OCI-LY1 (cell line): ENCODE data around the gene CTTNBP2.

Source experiments
- H2AFZ ChIP-seq: fragments of 200-600 bp; sonication (generic), shearing (Covaris generic); 2 replicates; pipeline ENCODE4 v1.6.0; 2014; ENCODE audit warnings: antibody characterized with exemption, mild to moderate bottlenecking, low read length
- H3F3A ChIP-seq: fragments of 200-600 bp; sonication (generic), shearing (Covaris generic); 2 replicates; pipeline ENCODE4 v1.6.0; 2014; ENCODE audit warnings: mild to moderate bottlenecking, antibody characterized with exemption, low read length, moderate library complexity; ENCODE audit not compliant: insufficient read depth
- H3K27ac ChIP-seq: fragments of 200-600 bp; sonication (generic); 2 replicates; pipeline ENCODE4 v1.5.1; 2014; ENCODE audit warnings: low read length, mixed run types, mild to moderate bottlenecking, low read depth; ENCODE audit not compliant: poor library complexity, severe bottlenecking
- H3K27me3 ChIP-seq: fragments of 200-600 bp; sonication (generic); 2 replicates; pipeline ENCODE4 v1.6.0; 2014; ENCODE audit warnings: antibody characterized with exemption, mild to moderate bottlenecking, low read length, moderate library complexity; ENCODE audit not compliant: insufficient read depth
- H3K36me3 ChIP-seq: fragments of 200-600 bp; sonication (generic); 2 replicates; pipeline ENCODE4 v1.6.1; 2014; ENCODE audit warnings: mild to moderate bottlenecking, antibody characterized with exemption, low read length, moderate library complexity, mixed read lengths; ENCODE audit not compliant: insufficient read depth
- H3K4me1 ChIP-seq: fragments of 200-600 bp; sonication (generic); 2 replicates; pipeline ENCODE4 v1.5.1; 2014; ENCODE audit warnings: mild to moderate bottlenecking, low read length, moderate library complexity; ENCODE audit not compliant: insufficient read depth, severe bottlenecking
- H3K4me2 ChIP-seq: fragments of 200-600 bp; sonication (generic), shearing (Covaris generic); 2 replicates; pipeline ENCODE4 v1.6.1; 2014; ENCODE audit warnings: low read length
- H3K4me3 ChIP-seq: fragments of 200-600 bp; sonication (generic); 2 replicates; pipeline ENCODE4 v1.5.1; 2014; ENCODE audit warnings: low read length, low read depth, mild to moderate bottlenecking, mixed read lengths; ENCODE audit not compliant: poor library complexity, severe bottlenecking
- H3K79me2 ChIP-seq: fragments of 200-600 bp; shearing (Covaris generic); 2 replicates; pipeline ENCODE4 v1.6.1; 2016; ENCODE audit warnings: mixed run types, low read length, mixed read lengths; ENCODE audit not compliant: insufficient read depth
- H3K9ac ChIP-seq: fragments of 200-600 bp; sonication (generic), shearing (Covaris generic); 2 replicates; pipeline ENCODE4 v1.6.1; 2014; ENCODE audit warnings: mild to moderate bottlenecking, low read length, mixed read lengths
- H3K9me2 ChIP-seq: fragments of 200-600 bp; sonication (generic), shearing (Covaris generic); 2 replicates; pipeline ENCODE4 v1.6.1; 2014; ENCODE audit warnings: low read depth, mild to moderate bottlenecking, low read length, mixed read lengths
- H3K9me3 ChIP-seq: fragments of 200-600 bp; shearing (Covaris generic); 2 replicates; pipeline ENCODE4 v1.6.1; 2014; ENCODE audit warnings: low read length, mixed read lengths
- H4K20me1 ChIP-seq: fragments of 200-600 bp; sonication (generic), shearing (Covaris generic); 2 replicates; pipeline ENCODE4 v1.6.0; 2016; ENCODE audit warnings: mild to moderate bottlenecking, low read length; ENCODE audit not compliant: insufficient read depth
- EZH2 ChIP-seq: fragments of 200-600 bp; sonication (generic), shearing (Covaris generic); IDR thresholded peaks from 2 replicates; pipeline ENCODE4 v1.8.0; 2017; ENCODE audit warnings: borderline replicate concordance, mixed run types, mild to moderate bottlenecking, antibody characterized with exemption, low read length, moderate library complexity, mixed read lengths
- TF ChIP-seq, protein P1 (sequence below): fragments of 200-600 bp; sonication (generic), shearing (Covaris generic); IDR thresholded peaks from 2 replicates; pipeline ENCODE4 v1.5.1; 2017; ENCODE audit warnings: mild to moderate bottlenecking, antibody characterized with exemption, low read length, moderate library complexity, mixed read lengths

The CTTNBP2 gene, protein sequence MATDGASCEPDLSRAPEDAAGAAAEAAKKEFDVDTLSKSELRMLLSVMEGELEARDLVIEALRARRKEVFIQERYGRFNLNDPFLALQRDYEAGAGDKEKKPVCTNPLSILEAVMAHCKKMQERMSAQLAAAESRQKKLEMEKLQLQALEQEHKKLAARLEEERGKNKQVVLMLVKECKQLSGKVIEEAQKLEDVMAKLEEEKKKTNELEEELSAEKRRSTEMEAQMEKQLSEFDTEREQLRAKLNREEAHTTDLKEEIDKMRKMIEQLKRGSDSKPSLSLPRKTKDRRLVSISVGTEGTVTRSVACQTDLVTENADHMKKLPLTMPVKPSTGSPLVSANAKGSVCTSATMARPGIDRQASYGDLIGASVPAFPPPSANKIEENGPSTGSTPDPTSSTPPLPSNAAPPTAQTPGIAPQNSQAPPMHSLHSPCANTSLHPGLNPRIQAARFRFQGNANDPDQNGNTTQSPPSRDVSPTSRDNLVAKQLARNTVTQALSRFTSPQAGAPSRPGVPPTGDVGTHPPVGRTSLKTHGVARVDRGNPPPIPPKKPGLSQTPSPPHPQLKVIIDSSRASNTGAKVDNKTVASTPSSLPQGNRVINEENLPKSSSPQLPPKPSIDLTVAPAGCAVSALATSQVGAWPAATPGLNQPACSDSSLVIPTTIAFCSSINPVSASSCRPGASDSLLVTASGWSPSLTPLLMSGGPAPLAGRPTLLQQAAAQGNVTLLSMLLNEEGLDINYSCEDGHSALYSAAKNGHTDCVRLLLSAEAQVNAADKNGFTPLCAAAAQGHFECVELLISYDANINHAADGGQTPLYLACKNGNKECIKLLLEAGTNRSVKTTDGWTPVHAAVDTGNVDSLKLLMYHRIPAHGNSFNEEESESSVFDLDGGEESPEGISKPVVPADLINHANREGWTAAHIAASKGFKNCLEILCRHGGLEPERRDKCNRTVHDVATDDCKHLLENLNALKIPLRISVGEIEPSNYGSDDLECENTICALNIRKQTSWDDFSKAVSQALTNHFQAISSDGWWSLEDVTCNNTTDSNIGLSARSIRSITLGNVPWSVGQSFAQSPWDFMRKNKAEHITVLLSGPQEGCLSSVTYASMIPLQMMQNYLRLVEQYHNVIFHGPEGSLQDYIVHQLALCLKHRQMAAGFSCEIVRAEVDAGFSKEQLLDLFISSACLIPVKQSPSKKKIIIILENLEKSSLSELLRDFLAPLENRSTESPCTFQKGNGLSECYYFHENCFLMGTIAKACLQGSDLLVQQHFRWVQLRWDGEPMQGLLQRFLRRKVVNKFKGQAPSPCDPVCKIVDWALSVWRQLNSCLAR (N-terminal part only)

GRCh38 chr7:117873310-117874190 is at the start of gene CTTNBP2:
Gene CTTNBP2, minus strand, starts transcription at chr7:117873441. Its CDS starts 26 bp downstream, at chr7:117873415.
- TF ChIP-seq, protein P1, sequence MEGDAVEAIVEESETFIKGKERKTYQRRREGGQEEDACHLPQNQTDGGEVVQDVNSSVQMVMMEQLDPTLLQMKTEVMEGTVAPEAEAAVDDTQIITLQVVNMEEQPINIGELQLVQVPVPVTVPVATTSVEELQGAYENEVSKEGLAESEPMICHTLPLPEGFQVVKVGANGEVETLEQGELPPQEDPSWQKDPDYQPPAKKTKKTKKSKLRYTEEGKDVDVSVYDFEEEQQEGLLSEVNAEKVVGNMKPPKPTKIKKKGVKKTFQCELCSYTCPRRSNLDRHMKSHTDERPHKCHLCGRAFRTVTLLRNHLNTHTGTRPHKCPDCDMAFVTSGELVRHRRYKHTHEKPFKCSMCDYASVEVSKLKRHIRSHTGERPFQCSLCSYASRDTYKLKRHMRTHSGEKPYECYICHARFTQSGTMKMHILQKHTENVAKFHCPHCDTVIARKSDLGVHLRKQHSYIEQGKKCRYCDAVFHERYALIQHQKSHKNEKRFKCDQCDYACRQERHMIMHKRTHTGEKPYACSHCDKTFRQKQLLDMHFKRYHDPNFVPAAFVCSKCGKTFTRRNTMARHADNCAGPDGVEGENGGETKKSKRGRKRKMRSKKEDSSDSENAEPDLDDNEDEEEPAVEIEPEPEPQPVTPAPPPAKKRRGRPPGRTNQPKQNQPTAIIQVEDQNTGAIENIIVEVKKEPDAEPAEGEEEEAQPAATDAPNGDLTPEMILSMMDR: no peak
- Histone ChIP-seq H3F3A (no peaks in the 10 kb centered on the region), H3K4me2 (no peak within 1 kb of the TSS), H3K27ac (no peak within 1 kb of the TSS), H2AFZ (no peak within 1 kb of the TSS), H3K9me2 (no peaks in the 10 kb centered on the region), H3K4me1 (no peaks in the 10 kb centered on the region), H3K4me3 (no peak within 1 kb of the TSS), H3K27me3 (no peaks in the 10 kb centered on the region), H3K9ac (no peak within 1 kb of the TSS), H3K79me2 (no peaks in the 10 kb centered on the region), H3K9me3 (no peaks in the 10 kb centered on the region), H3K36me3 (no peaks in the 10 kb centered on the region), H4K20me1 (no peaks in the 10 kb centered on the region)

- Histone ChIP-seq H4K20me1 (no peaks in the 10 kb centered on the region), H3K9ac (no peak overlapping the region), H3K79me2 (no peaks in the 10 kb centered on the region), H3K4me2 (no peak overlapping the region), H2AFZ (no peak overlapping the region), H3K27me3 (no peaks in the 10 kb centered on the region), H3K4me1 (no peaks in the 10 kb centered on the region), H3K9me3 (no peaks in the 10 kb centered on the region), H3K27ac (no peak overlapping the region), H3K4me3 (no peak overlapping the region), H3K36me3 (no peaks in the 10 kb centered on the region), H3K9me2 (peaks cover 3% of the 10 kb centered on the region; the same call in 1 of the 2 replicates), H3F3A (no peaks in the 10 kb centered on the region)
- TF ChIP-seq, protein P1: no peak
- no peak for TF ChIP-seq EZH2
Observed at GRCh38 chr7:117916309-117916708, 43.1 kb upstream of the CTTNBP2 start.
